Measurements from ENCODE around the gene FRRS1.

The FRRS1 gene

GRCh38 chr1:99674115-99675064 is 92.0 kb downstream of the FRRS1 start:
- DNase-seq: no peak

DNA sequence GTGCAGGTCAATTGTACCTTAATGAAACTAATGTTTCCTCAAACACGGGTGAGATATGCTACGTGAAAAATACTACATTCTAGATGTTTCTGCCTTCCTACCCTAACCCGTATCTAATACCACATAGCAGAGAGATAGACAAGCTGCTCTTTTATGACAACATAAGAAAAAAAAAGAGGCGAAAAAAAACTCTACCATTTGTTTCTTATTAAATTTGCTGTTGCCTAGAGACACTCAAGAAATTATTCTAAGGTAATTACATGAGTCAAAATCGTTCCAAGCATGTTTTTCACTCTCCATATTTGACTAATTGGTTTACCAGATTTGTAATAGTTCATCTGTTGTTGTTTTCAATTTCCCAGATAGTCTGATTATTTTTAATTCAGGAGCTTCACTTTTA is 93.1 kb downstream of the FRRS1 start:
- DNase-seq: no peak

GRCh38 chr1:99672530-99673213 is 93.8 kb downstream of the FRRS1 start:
- no peak for DNase-seq

DNA sequence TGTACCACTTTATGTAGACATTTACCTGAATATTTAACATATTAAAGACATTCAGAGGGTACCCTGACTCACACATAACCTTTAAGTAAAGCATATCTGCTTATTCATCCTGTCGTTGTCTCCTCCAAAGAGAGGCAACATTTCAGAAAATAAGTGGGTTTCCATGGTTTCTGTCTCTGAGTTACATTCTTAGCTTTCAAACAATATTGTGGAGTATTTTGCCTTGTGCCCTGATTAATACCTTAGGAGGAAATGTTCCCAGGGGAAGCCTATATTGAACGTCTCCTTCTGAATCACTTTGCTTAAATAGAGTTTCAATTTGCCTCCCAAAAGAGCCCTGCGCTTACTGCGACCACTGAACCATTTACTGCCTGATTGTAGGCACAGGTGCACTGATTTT is 94.4 kb downstream of the FRRS1 start:
- DNase-seq: no peak

DNA sequence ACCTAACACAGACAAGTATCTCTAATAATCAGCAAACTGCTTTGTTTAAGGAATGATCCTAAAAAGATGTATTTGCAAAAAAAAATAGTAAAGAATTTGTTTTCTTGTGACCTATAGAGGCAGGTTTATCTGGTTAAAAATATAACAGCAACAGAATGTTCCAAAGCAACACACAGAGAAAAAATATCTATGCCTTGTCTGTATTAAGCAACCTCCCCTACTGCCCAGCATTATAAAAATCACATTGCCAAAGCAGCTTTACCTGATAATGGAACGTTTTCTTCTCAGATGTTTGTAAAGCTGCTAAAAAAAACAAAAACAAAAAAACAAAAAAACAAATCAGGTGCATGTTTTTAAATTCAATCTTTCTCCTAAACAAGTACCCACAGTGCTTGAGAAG is 95.9 kb downstream of the FRRS1 start:
- DNase-seq: no peak

DNA sequence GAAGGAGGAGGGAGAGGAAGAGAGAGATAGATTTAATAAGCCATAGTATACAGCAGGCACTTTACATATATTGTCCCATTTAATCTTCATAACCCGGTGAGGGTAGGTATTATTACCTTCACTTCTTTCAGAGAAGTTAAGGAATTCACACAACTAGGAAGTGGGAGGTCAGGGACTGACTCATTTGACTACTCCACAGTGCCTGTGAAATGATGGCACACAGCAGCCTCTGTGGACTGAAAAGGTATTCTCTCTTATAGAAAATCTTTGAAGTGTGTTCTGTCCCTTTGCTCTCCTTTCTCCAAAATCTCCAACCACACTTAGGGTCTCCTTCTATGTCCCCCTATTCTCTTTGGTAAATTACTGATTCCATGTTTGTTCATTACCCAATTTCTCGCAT is 96.6 kb downstream of the FRRS1 start:
- no peak for DNase-seq

GRCh38 chr1:99669376-99669775 is 97.1 kb downstream of the FRRS1 start:
- no peak for DNase-seq

DNA sequence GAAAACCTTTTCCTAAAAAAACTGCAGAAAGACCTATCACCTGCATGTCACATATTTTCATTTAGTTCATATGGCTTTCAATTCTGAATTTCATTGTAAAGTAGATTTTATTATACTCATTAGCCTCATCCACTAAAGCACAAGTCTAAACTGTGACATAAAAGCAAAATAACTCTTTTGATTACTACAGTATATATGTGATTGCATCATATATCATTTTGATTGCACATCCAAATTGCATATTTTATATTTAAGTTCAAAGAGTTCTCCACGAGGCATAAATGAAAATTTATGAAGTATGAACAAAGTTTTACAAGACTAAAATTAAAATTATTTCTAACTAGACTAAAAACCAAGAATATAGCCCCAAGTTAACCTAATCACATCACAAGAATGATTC is 101.2 kb downstream of the FRRS1 start:
- no peak for DNase-seq

DNA sequence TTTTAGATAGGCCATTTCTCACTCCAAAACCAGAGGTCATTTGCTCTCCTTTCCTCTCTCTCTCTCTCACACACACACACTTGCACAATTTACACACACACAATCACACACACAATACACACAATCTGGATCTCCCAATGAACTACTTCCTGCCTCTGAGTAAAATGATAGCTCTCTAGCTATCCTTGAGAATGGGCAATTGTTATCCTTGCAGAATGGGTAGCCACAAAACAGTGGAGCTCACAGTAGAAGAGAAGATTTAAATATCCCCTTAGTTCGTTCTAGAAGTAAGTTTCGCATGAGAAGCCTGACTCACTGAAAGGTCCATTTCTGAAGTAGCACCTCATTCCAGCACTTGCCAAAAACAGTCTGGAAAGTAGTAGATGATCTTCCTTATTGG is 102.9 kb downstream of the FRRS1 start:
- DNase-seq: no peak

- DNase-seq: no peak
These were observed 103.8 kb downstream of the FRRS1 start for GRCh38 chr1:99662539-99663080.

DNA sequence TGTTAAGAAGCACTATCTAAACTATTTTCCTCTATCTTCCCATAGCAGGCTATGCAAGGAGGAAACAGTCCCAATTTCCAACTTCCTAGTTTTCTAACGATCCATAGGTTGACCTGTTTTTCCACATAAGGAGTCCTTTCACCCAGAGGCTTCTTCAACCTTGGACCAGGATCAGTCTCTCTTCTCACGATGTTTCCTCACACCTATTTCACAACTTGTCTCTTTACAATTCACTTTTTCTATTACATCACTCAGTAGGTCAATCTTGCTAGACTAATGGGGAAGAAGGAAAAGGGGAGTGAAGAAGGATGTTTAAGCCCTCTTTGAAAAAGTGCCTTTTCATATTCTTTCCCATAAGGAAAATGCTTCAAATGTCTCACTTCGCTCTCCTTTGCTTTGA is 104.7 kb downstream of the FRRS1 start:
- DNase-seq: no peak

DNA sequence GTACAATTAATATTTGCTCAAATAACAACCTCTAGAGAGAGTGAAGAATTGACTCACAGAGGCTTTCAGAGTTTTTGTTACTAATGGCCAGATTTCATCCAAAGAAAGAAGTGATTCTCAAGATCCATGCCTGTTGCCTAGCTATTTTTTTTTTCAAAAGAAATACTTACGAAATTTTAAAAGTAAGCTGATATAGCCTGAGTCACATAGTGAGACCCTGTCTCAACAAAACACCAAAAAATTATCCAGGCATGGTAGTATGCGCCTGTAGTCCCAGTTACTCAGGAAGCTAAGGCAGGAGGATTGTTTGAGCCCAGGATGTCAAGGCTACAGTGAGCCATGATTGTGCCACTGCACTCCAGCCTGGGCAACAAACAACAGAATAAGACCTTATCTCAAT is 105.9 kb downstream of the FRRS1 start:
- DNase-seq: no peak

DNA sequence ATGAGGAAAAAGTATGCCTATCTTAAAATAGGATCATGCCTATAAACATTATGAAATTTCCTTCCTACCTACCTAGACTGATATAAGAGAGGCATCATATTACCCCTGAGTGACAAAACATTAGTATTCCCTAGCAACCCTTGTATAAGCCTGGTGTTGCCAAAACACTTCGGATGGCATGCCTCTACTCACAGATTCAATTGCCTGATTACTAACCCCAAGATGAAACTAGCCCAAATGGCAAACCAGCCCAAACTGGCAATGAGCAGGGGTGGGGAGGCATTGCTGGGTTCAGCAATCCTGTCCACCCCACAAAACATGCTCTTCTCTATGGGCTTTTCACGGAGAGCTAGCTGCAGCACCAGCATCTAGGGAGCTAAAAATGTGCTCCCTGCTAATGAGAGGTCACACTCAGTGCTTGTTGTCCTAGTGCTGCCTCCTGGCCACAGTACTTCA is 106.7 kb downstream of the FRRS1 start:
- no peak for DNase-seq
